Hematopoietic multipotent progenitor cell treated with erythropoietin and hydrocortisone succinate and interleukin-3 and kit ligand, for 8 days (in vitro differentiated cells): Measurements from ENCODE around the gene TAF6L.
"Not testable (repeated sequence)": the region's sequence is repeated elsewhere in the genome, so short reads cannot be mapped to it uniquely, and the experiment has no call there.

ENCODE experiments used
- DNase-seq: peaks from one replicate; pipeline ENCODE4 v3.0.0-alpha.2; 2015

TAF6L gene

GRCh38 chr11:62805961-62806441 lies 34.8 kb downstream of the TAF6L start:
- no peak for DNase-seq

GRCh38 chr11:62806611-62807121 lies 35.5 kb downstream of the TAF6L start:
- DNase-seq, result no peak

- no peak for DNase-seq
Measured at GRCh38 chr11:62810748-62811147, 39.6 kb downstream of the TAF6L start.

- no peak for DNase-seq
Measured at GRCh38 chr11:62811659-62812058, 40.5 kb downstream of the TAF6L start.

GRCh38 chr11:62816557-62816956 lies 45.4 kb downstream of the TAF6L start:
- DNase-seq, result no peak

GRCh38 chr11:62817129-62817528 lies 45.9 kb downstream of the TAF6L start:
- no peak for DNase-seq

GRCh38 chr11:62823677-62824076 lies 52.5 kb downstream of the TAF6L start:
- no peak for DNase-seq

- DNase-seq, result not testable (repeated sequence)
Measured at GRCh38 chr11:62828130-62828529, 56.9 kb downstream of the TAF6L start.

- DNase-seq, result no peak
Measured at GRCh38 chr11:62830904-62831519, 59.8 kb downstream of the TAF6L start.

GRCh38 chr11:62831520-62832335 lies 60.5 kb downstream of the TAF6L start, which contains the start of gene STX5:
STX5 (minus strand) TSS chr11:62832051; CDS start chr11:62831243, 808 bp downstream.
- peak; percentile 97 for DNase-seq

- DNase-seq, result peak; percentile 27
Measured at GRCh38 chr11:62832336-62833234, 61.4 kb downstream of the TAF6L start, which contains the start of gene TEX54. TEX54 (minus strand) TSS chr11:62832841.

- no peak for DNase-seq
Measured at GRCh38 chr11:62835336-62835735, 64.1 kb downstream of the TAF6L start.
